Mucosa of descending colon (tissue), 3 donors: ENCODE results near the gene SCYL2. TPM values are rescaled to one million over a fixed set of nuclear protein-coding genes. Genes with fewer than 3 reads are reported as not detected.
"Not testable (repeated sequence)": the region's sequence is repeated elsewhere in the genome, so short reads cannot be mapped to it uniquely, and the experiment has no call there.

Source experiments
- ATAC-seq: fragments of 200-7000 bp; cut with Tn5 transposase; one replicate; pipeline ENCODE4 v1.9.1; 2020; ENCODE audit warnings: mild to moderate bottlenecking, moderate library complexity
- DNase-seq, 3 donors: peaks; one replicate each; pipeline ENCODE4 v3.0.0-alpha.2; 2020
- H3K36me3 ChIP-seq: fragments of 200-600 bp; one replicate; pipeline ENCODE4 v1.8.0; 2021; ENCODE audit warnings: low read depth, mild to moderate bottlenecking
- H3K4me1 ChIP-seq: fragments of 200-600 bp; one replicate; pipeline ENCODE4 v1.8.0; 2021; ENCODE audit warnings: low read depth, mild to moderate bottlenecking
- H3K4me3 ChIP-seq: fragments of 200-600 bp; one replicate; pipeline ENCODE4 v1.8.0; 2021; ENCODE audit warnings: mild to moderate bottlenecking
- H3K9me3 ChIP-seq: fragments of 200-600 bp; one replicate; pipeline ENCODE4 v1.8.0; 2021; ENCODE audit warnings: mild to moderate bottlenecking
- CTCF ChIP-seq: fragments of 200-600 bp; IDR thresholded peaks from one replicate; pipeline ENCODE4 v1.8.0; 2022; ENCODE audit warnings: antibody characterized with exemption, mild to moderate bottlenecking
- intact Hi-C, 2 donors: fragments of 100-400 bp; cut with DNase I in 1 of 2; cut with micrococcal nuclease in 1 of 2; formaldehyde crosslinking; loops; one replicate each; pipeline versions ENCODE4 v1.11.0 to v1.11.1; 2022; cut with DNase I, micrococcal nuclease
- total RNA-seq, 3 donors: library from RNA; stranded (reverse); fragmentation: NEBNext Ultra II Directional in 2 of 3; extraction: Animal tissue kit (Norgen Biotek cat#: 25700) in 2 of 3; gene quantifications; one replicate each; pipeline versions ENCODE4 v1.2.1 to v1.2.4, GENCODE V29; 2021 to 2023
- donor health status: DM: no; HTN: no; CAD: no; lungs with moderate emphysema.
- donor health status: DM: no; HTN: no; CAD: no.
- donor health status: DM: no; HTN: yes; CAD: no.

Gene SCYL2
- total RNA-seq, 3 donors from 2014 or later = 56.8 to 64.6 (median 63.4) TPM

GRCh38 chr12:100253437-100253836, 13.5 kb upstream of the SCYL2 start:
- Histone ChIP-seq H3K4me3 (no peak overlapping the region), H3K9me3 (no peaks in the 10 kb centered on the region), H3K4me1 (no peaks in the 10 kb centered on the region), H3K36me3 (no peaks in the 10 kb centered on the region)
- no peak for TF ChIP-seq CTCF
- DNase-seq (no peak), ATAC-seq (no peak)
- intact Hi-C loops = no loop called here

GRCh38 chr12:100254876-100255275, 12.1 kb upstream of the SCYL2 start:
- TF ChIP-seq CTCF = no peak
- Histone ChIP-seq H3K4me3 (no peak overlapping the region), H3K9me3 (no peaks in the 10 kb centered on the region), H3K36me3 (no peaks in the 10 kb centered on the region), H3K4me1 (no peaks in the 10 kb centered on the region)
- ATAC-seq (no peak), DNase-seq (no peak)
- intact Hi-C loops = no loop called here

GRCh38 chr12:100258127-100258526, 8.8 kb upstream of the SCYL2 start:
- no peaks in the 10 kb centered on the region for H3K4me1 ChIP-seq
- no peak for TF ChIP-seq CTCF
- no peak for ATAC-seq
- H3K4me3 ChIP-seq = no peak overlapping the region
- no peak for DNase-seq
- intact Hi-C loops = no loop called here
- no peaks in the 10 kb centered on the region for H3K9me3 ChIP-seq
- H3K36me3 ChIP-seq = no peaks in the 10 kb centered on the region

GRCh38 chr12:100263131-100263530, 3.8 kb upstream of the SCYL2 start:
- ATAC-seq = no peak
- DNase-seq = no peak
- no peaks in the 10 kb centered on the region for H3K36me3 ChIP-seq
- no peak overlapping the region for H3K4me3 ChIP-seq
- H3K9me3 ChIP-seq = no peaks in the 10 kb centered on the region
- intact Hi-C loops = no loop called here
- no peak for TF ChIP-seq CTCF
- peaks cover 1% of the 10 kb centered on the region for H3K4me1 ChIP-seq

- H3K9me3 ChIP-seq, DNase-seq, H3K36me3 ChIP-seq, intact Hi-C loops, ATAC-seq, H3K4me1 ChIP-seq, H3K4me3 ChIP-seq: not testable (repeated sequence)
Observed at GRCh38 chr12:100265107-100265506, 1.9 kb upstream of the SCYL2 start.

- Histone ChIP-seq H3K9me3 (no peaks in the 10 kb centered on the region), H3K36me3 (no peaks in the 10 kb centered on the region), H3K4me1 (peaks cover 14% of the 10 kb centered on the region), H3K4me3 (peak overlapping the region; percentile 95)
- TF ChIP-seq CTCF = no peak
- no peak for DNase-seq
- intact Hi-C loops = no loop called here
- no peak for ATAC-seq
Observed at GRCh38 chr12:100265732-100266584, 1.0 kb upstream of the SCYL2 start.
